Testis (tissue), 2 donors: ENCODE data around the gene TIGIT.

Source experiments
- CTCF ChIP-seq, 3 experiments: fragments of 450-650 bp in 2 of 3; fragments of 200-600 bp in 1 of 3; sonication (generic) in 1 of 3; IDR thresholded peaks; one replicate each; pipeline ENCODE4 v1.5.1; 2016 to 2019; ENCODE audit warnings: antibody characterized with exemption in 3 of 3, mild to moderate bottlenecking in 2 of 3, moderate library complexity in 1 of 3
- POLR2A ChIP-seq: fragments of 450-650 bp; IDR thresholded peaks from one replicate; pipeline ENCODE4 v1.6.1; 2017; ENCODE audit warnings: antibody characterized with exemption, mild to moderate bottlenecking, moderate library complexity

GRCh38 chr3:114332342-114333179 lies 38.7 kb downstream of the TIGIT start:
- TF ChIP-seq POLR2A (no peak), CTCF (IDR thresholded peaks at IDR 0.05) (no peak)
